GM10266 (cell line): Measurements from ENCODE around the gene RNF166.
A peak's percentile ranks its signal among the peaks of the same experiment; 100 is the strongest.

Source experiments
- DNase-seq: peaks from one replicate; pipeline ENCODE4 v3.0.0; 2012; ENCODE audit errors: extremely low spot score
- CTCF ChIP-seq: IDR thresholded peaks from 2 replicates; pipeline ENCODE4 v1.5.1; 2012; ENCODE audit warnings: mild to moderate bottlenecking, low read depth; ENCODE audit not compliant: control insufficient read depth, insufficient read depth; ENCODE audit errors: missing control alignments

Gene RNF166

GRCh38 chr16:88705076-88705684 lies 1.0 kb downstream of the RNF166 start:
- no peak for TF ChIP-seq CTCF
- DNase-seq: no peak

GRCh38 chr16:88703486-88704309 lies 2.5 kb downstream of the RNF166 start:
- DNase-seq: no peak

GRCh38 chr16:88702371-88703210 lies 3.6 kb downstream of the RNF166 start:
- no peak for TF ChIP-seq CTCF
- no peak for DNase-seq

More at GRCh38 chr16:88703486-88704309, 2.5 kb downstream of the RNF166 start:
- TF ChIP-seq CTCF: no peak

GRCh38 chr16:88701581-88702370 lies 4.4 kb downstream of the RNF166 start:
- no peak for DNase-seq
- TF ChIP-seq CTCF: no peak

GRCh38 chr16:88700636-88701482 lies 5.3 kb downstream of the RNF166 start:
- peak; percentile 96 for DNase-seq
- no peak for TF ChIP-seq CTCF

- no peak for DNase-seq
These were observed 5.9 kb downstream of the RNF166 start for GRCh38 chr16:88700322-88700635.

More at GRCh38 chr16:88700322-88700635, 5.9 kb downstream of the RNF166 start:
- TF ChIP-seq CTCF: no peak
